Natural killer cell treated with Interleukin-12 subunit alpha and Interleukin-12 subunit beta and Interleukin-15 and Interleukin-18, amount 100 ng/mL, for 72 hours (primary cell): ENCODE measurements around the gene MREG. TPM values are rescaled to one million over a fixed set of nuclear protein-coding genes. Genes with fewer than 3 reads are reported as not detected.

Experiments
- ATAC-seq, 2 donors: fragments of 150-1000 bp; cut with Tn5 transposase in 1 of 2; sonication (Bioruptor Pico), chemical (Tn5 transposase) in 1 of 2; 2 replicates each; pipeline ENCODE4 v1.10.0; 2021
- DNase-seq: peaks from one replicate; pipeline ENCODE4 v3.0.0; 2022; ENCODE audit warnings: low spot score
- H3K27ac Mint-ChIP-seq, 2 donors: 1 replicate in 1 of 2; 2 replicates in 1 of 2; pipeline ENCODE4 v1.8.0; 2022; ENCODE audit warnings: mixed read lengths in 2 of 2, mild to moderate bottlenecking in 1 of 2, moderate library complexity in 1 of 2
- H3K27me3 Mint-ChIP-seq, 2 donors: 1 replicate in 1 of 2; 2 replicates in 1 of 2; pipeline ENCODE4 v1.8.0; 2022; ENCODE audit warnings: mixed read lengths in 2 of 2
- H3K36me3 Mint-ChIP-seq: one replicate; pipeline ENCODE4 v1.8.0; 2022; ENCODE audit warnings: mixed read lengths
- H3K4me1 Mint-ChIP-seq, 2 donors: 1 replicate in 1 of 2; 2 replicates in 1 of 2; pipeline ENCODE4 v1.8.0; 2022; ENCODE audit warnings: low read depth in 2 of 2, mixed read lengths in 2 of 2, mild to moderate bottlenecking in 1 of 2
- H3K4me3 Mint-ChIP-seq: one replicate; pipeline ENCODE4 v1.8.0; 2022; ENCODE audit warnings: mixed read lengths
- H3K9me3 Mint-ChIP-seq: 2 replicates; pipeline ENCODE4 v1.8.0; 2022; ENCODE audit warnings: mixed read lengths
- total RNA-seq, 2 donors: library from RNA; stranded (reverse); gene quantifications; one replicate each; pipeline ENCODE4 v1.2.3, GENCODE V29; 2022

MREG gene, protein sequence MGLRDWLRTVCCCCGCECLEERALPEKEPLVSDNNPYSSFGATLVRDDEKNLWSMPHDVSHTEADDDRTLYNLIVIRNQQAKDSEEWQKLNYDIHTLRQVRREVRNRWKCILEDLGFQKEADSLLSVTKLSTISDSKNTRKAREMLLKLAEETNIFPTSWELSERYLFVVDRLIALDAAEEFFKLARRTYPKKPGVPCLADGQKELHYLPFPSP
- 10 to 100 TPM in 1 of 2 donors, 1 to 10 TPM in 1; 9.2 to 14.6 TPM for total RNA-seq

DNA sequence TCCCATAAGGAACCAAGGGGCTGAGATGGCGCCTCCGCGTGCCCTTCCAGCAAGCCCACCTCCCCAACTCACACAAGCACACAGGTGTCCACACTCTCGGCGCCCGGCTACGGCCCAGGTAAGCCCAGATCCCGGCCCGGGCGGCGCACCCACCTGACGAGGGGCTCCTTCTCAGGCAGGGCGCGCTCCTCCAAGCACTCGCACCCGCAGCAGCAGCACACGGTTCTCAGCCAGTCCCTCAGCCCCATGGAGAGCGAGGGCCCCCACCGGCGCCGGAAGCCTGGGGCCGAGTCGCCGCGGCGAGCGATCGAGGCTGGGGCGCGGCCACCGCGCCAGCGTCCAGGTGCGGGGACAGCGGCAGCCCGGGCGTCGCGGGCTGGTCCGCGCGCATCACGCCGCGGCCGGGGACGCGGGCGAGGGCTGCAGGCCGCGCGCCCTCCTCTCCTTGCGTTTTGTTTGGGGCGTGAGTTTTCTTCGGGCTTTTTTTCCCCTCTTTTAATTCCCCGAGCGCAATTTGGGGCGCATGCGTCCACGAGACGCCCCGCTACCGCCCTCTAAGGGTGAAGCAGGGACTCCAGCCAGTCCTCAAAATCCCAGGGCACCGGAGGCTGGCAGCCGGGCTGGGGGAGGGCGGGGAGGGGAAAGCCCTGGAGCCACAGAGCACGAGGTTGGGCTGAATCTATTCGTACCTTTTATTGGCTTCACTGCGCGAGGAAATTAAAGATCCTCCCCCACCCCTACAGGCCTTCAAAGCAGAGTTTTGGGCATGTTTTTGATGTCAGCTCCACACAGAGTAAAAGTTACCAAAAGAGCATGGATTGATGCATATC is at the start of gene MREG:
Gene MREG (minus strand): TSS at position 472 of the 830 bp plus-strand sequence. CDS start 224 bp downstream, at position 248.
- ATAC-seq: peak; percentile 78 to 90
- no peaks in the 10 kb centered on the region for H3K27me3 Mint-ChIP-seq

GRCh38 chr2:216059233-216059834 is 46.0 kb upstream of the MREG start:
- Mint-ChIP-seq H3K27ac (peak overlapping the region in 1 of 2 donors; percentile 94), H3K36me3 (no peaks in the 10 kb centered on the region), H3K4me3 (no peak overlapping the region), H3K4me1 (peaks cover 25 to 32% of the 10 kb centered on the region in 2 donors), H3K27me3 (no peaks in the 10 kb centered on the region), H3K9me3 (no peaks in the 10 kb centered on the region)
- DNase-seq: no peak
- no peak for ATAC-seq

More for the DNA sequence above, at the start of gene MREG:
- no peaks in the 10 kb centered on the region for H3K36me3 Mint-ChIP-seq
- peak; percentile 81 for DNase-seq
- peaks cover 30 to 56% of the 10 kb centered on the region in 2 donors for H3K4me1 Mint-ChIP-seq
- H3K4me3 Mint-ChIP-seq: peak within 1 kb of the TSS; percentile 87
- H3K9me3 Mint-ChIP-seq: no peaks in the 10 kb centered on the region
- H3K27ac Mint-ChIP-seq: peak within 1 kb of the TSS; percentile 39 to 68

GRCh38 chr2:216057688-216058193 is 44.4 kb upstream of the MREG start:
- DNase-seq (peak; percentile 71), ATAC-seq (peak; percentile 93 to 95)
- H3K36me3 Mint-ChIP-seq: no peaks in the 10 kb centered on the region
- H3K27ac Mint-ChIP-seq: peak overlapping the region; percentile 85 to 94
- no peaks in the 10 kb centered on the region for H3K27me3 Mint-ChIP-seq
- H3K4me1 Mint-ChIP-seq: peaks cover 25 to 32% of the 10 kb centered on the region in 2 donors
- H3K4me3 Mint-ChIP-seq: peak overlapping the region; percentile 88
- no peaks in the 10 kb centered on the region for H3K9me3 Mint-ChIP-seq

DNA sequence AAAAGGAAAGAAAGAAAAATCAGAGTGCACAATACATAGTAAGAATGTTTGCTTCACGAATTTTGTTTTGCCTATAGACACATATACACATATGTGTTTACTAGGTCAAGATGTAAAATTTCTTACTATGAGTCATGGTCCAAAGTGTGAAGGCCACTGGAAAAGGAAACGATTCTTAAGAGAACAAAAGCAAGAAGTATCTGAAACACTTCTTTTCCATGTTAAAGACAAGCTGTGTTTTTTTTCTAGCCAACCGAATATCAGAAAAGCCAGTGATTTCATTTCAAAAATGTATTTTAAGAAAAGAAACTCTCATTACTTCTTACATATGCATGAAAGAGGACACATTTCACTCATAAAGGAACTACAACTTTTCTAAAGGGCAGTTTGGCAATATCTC is 43.4 kb upstream of the MREG start:
- H3K9me3 Mint-ChIP-seq: no peaks in the 10 kb centered on the region
- H3K27ac Mint-ChIP-seq: peak overlapping the region; percentile 85 to 94
- peaks cover 25 to 32% of the 10 kb centered on the region in 2 donors for H3K4me1 Mint-ChIP-seq
- H3K4me3 Mint-ChIP-seq: peak overlapping the region; percentile 88
- ATAC-seq (peak in 1 of 2 donors; percentile 53), DNase-seq (no peak)
- H3K27me3 Mint-ChIP-seq: no peaks in the 10 kb centered on the region
- H3K36me3 Mint-ChIP-seq: no peaks in the 10 kb centered on the region

- H3K36me3 Mint-ChIP-seq: no peaks in the 10 kb centered on the region
- H3K27ac Mint-ChIP-seq: peak overlapping the region; percentile 85 to 94
- no peak overlapping the region for H3K4me3 Mint-ChIP-seq
- ATAC-seq: no peak
- H3K4me1 Mint-ChIP-seq: peaks cover 25 to 32% of the 10 kb centered on the region in 2 donors
- H3K9me3 Mint-ChIP-seq: no peaks in the 10 kb centered on the region
- H3K27me3 Mint-ChIP-seq: no peaks in the 10 kb centered on the region
- no peak for DNase-seq
Measured at GRCh38 chr2:216055680-216056079, 42.3 kb upstream of the MREG start.

DNA sequence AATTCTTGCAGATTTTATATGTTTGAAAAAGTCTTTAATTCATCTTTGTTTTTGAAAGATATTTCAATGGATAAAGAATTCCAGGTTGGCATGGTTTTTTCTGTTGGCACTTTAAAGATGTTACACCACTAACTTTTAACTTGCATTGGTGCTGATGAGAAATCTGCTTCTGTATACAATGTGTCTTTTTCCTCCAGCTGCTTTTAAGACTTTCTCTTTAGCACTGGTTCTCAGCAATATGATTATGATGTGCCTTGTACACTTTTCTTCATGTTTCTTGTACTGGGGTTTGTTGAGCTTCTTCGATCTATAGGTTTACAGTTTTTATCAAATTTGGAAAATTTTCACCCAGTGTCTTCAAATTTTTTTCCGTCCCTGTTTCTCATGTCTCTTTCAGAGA is 39.1 kb upstream of the MREG start:
- ATAC-seq: no peak
- Mint-ChIP-seq H3K27ac (no peak overlapping the region), H3K4me3 (no peak overlapping the region), H3K36me3 (no peaks in the 10 kb centered on the region), H3K4me1 (peaks cover 13 to 16% of the 10 kb centered on the region in 2 donors), H3K27me3 (no peaks in the 10 kb centered on the region), H3K9me3 (no peaks in the 10 kb centered on the region)
- DNase-seq: no peak

GRCh38 chr2:216051350-216051749 is 38.0 kb upstream of the MREG start:
- Mint-ChIP-seq H3K27me3 (no peaks in the 10 kb centered on the region), H3K27ac (no peak overlapping the region), H3K36me3 (no peaks in the 10 kb centered on the region), H3K4me3 (no peak overlapping the region), H3K4me1 (peaks cover 8 to 9% of the 10 kb centered on the region in 2 donors), H3K9me3 (no peaks in the 10 kb centered on the region)
- DNase-seq (no peak), ATAC-seq (no peak)

GRCh38 chr2:216049452-216049851 is 36.1 kb upstream of the MREG start:
- no peak for DNase-seq
- peak overlapping the region in 1 of 2 donors; percentile 31 for H3K27ac Mint-ChIP-seq

GRCh38 chr2:216047397-216047796 is 34.0 kb upstream of the MREG start:
- no peak overlapping the region for H3K27ac Mint-ChIP-seq
- no peaks in the 10 kb centered on the region for H3K27me3 Mint-ChIP-seq
- no peak overlapping the region for H3K4me3 Mint-ChIP-seq
- H3K36me3 Mint-ChIP-seq: no peaks in the 10 kb centered on the region
- DNase-seq (no peak), ATAC-seq (no peak)
- H3K9me3 Mint-ChIP-seq: no peaks in the 10 kb centered on the region
- no peaks in the 10 kb centered on the region for H3K4me1 Mint-ChIP-seq

More at GRCh38 chr2:216049452-216049851, 36.1 kb upstream of the MREG start:
- H3K27me3 Mint-ChIP-seq: no peaks in the 10 kb centered on the region
- no peaks in the 10 kb centered on the region for H3K36me3 Mint-ChIP-seq
- no peaks in the 10 kb centered on the region for H3K9me3 Mint-ChIP-seq
- H3K4me1 Mint-ChIP-seq: no peaks in the 10 kb centered on the region
- ATAC-seq: no peak
- H3K4me3 Mint-ChIP-seq: no peak overlapping the region

DNA sequence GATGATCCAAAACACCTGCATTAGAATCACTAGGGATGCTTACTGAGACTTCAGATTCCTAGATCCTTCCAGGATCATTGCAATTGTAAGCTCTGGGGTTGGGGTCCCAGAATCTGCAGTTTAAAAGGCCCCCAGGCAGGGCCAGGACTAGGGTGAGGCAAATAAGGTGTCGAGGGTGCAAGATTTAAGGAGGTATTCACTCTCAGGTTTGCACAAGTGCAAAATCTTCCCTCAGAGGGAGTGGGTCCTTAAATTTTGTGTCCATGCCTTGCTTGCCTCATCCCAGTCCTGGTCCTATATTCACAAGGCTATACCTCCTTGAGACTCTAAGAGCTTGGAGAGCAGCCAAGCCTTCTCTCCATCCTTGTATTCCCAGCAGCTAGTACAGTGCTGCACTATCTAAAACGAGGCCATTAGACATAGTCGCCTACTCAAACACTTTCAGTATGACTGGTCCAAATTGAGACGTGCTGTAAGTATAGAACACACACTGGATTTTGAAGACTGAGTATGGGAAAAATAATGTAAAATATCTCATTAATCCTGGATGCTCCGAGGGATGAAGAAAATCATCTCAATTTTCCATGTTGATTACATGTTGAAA is 31.6 kb upstream of the MREG start:
- no peak overlapping the region for H3K27ac Mint-ChIP-seq
- H3K27me3 Mint-ChIP-seq: no peaks in the 10 kb centered on the region
- H3K4me1 Mint-ChIP-seq: no peaks in the 10 kb centered on the region
- no peak overlapping the region for H3K4me3 Mint-ChIP-seq
- no peak for DNase-seq
- no peaks in the 10 kb centered on the region for H3K9me3 Mint-ChIP-seq
- peak in 1 of 2 donors; percentile 46 for ATAC-seq
- H3K36me3 Mint-ChIP-seq: no peaks in the 10 kb centered on the region

DNA sequence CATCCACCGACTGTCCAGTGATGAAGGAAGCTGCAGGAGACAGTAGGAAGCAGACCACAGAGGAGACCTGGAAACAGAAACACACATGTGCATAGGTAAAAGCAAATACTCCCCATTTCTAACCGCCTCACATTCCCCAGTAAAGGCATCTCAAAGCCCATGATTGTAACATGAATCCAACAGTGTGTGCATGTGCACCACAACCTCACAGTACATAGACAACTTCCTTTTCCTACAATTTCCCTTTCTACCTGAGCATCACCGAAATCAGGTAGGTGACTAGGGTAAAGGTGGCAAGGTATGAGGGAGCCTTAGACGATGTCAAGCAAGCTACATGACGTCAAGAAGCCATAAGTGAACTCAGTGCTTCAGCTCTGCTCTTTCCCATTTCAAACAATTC is 30.6 kb upstream of the MREG start:
- Mint-ChIP-seq H3K27me3 (no peaks in the 10 kb centered on the region), H3K36me3 (peaks cover 5% of the 10 kb centered on the region), H3K27ac (no peak overlapping the region), H3K9me3 (no peaks in the 10 kb centered on the region), H3K4me3 (no peak overlapping the region), H3K4me1 (no peaks in the 10 kb centered on the region)
- DNase-seq: no peak
- no peak for ATAC-seq

GRCh38 chr2:216041438-216041837 is 28.1 kb upstream of the MREG start:
- DNase-seq (no peak), ATAC-seq (no peak)
- Mint-ChIP-seq H3K4me1 (no peaks in the 10 kb centered on the region), H3K9me3 (no peaks in the 10 kb centered on the region), H3K36me3 (peaks cover 5% of the 10 kb centered on the region), H3K4me3 (no peak overlapping the region), H3K27ac (no peak overlapping the region), H3K27me3 (no peaks in the 10 kb centered on the region)

DNA sequence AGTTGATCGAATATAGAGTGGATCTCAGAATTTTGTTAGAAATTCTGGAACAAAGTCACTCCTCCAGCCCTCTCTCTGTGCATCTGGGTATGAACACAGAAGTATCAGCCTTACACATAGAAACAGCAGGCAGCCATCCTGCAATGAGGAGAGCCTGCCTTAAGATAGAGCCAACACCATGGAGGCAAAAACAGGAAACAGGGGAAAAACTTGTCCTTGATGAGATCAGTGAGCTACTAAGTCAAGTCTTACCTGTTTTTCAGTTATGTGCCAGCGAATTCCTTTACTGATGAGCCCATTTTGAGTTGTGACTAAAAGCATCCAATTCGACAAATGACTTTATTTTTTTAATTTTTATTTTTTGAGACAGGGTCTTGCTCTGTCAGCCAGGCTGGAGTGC is 26.6 kb upstream of the MREG start:
- no peak for ATAC-seq
- DNase-seq: no peak
- Mint-ChIP-seq H3K9me3 (no peaks in the 10 kb centered on the region), H3K27me3 (no peaks in the 10 kb centered on the region), H3K36me3 (peaks cover 5% of the 10 kb centered on the region), H3K4me3 (no peak overlapping the region), H3K4me1 (no peaks in the 10 kb centered on the region), H3K27ac (no peak overlapping the region)
